Measurements from ENCODE around the gene MAD1L1. TPM values are rescaled to one million over a fixed set of nuclear protein-coding genes. Genes with fewer than 3 reads are reported as not detected.
A peak's percentile ranks its signal among the peaks of the same experiment; 100 is the strongest.

MAD1L1 gene
- total and polyA plus RNA-seq, 7 donors = 11.7 to 17.5 (median 15.6) TPM

DNA sequence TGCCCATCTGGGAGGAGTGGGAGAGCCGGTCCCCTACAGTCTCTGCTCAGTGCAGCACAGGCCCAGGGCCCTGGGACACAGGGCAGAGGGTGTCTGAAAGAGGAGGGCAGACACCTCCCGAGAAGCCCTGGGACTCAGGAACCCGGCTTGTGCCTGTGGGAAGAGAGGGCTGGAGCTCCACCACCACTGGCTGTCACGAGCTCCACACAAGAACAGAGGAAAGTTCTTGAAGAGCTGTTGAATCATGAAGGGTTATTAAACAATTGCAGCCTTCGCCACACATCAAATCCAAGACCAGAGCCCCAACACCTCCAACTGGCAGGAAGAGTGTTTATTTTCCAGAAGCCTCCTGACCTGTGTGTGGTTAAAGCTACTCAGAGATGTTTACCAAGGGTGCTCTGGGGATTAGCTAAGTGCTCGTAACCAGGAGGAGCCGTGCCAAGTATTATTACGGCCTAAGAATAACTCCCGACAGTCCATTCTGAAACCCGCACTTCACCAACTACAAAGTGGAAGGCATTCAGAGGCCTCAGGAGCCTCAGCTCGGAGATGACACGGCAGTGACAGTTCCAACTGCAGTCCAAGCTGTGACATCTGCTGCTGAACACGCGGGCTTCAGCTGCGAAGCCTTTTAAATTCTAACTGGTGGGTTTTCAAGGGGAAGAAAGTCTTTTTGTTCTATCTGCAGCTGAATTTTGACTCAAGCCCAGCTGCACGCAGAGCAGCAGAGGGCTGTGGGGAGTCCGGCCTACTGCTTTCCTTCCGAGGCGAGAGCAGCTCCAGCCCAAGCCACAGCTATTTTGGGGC lies 75.1 kb downstream of the MAD1L1 start:
- 38 to 45% (median 39%) methylated on average over 19 of the region's 19 CpGs for WGBS, 3 donors

DNA sequence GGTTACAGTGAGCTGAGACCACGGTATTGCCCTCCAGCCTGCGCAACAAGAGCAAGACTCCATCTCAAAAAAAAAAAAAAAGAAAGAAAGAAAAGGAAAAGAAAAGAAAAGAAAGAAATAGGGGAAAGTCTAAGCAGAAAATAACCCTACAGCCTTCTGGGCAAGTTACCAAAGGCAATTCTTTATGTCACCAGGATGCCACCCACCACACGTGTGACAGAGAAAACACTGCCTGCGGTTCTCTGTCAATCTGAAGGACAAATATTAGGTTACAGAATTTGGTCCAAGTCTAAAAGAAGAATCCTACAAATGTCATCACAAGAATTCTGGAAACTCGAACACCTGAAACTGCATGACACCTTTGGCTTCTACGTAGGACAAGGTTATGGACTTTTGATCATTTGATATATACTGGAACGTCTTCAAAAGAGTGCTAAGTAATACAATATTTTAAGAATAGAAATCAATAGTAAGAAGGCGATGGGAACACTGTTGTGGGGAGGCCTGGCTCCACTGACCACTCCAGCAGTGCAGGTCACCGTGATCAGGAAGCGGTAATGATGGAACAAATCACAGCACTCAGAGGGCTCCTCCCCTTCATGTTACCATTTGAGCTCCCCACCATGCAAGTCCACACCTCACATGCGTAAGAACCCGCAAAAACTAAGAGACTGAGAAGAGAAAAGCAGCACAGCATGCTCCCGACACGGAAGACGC lies 75.8 kb downstream of the MAD1L1 start:
- intact Hi-C loops (cut with DNase I) = loop anchor here in 1 of 2 donors (5.0 kb wide), 1 partner anchor 40 kb away; no protein-coding TSS in a partner anchor
- 59 to 72% (median 62%) methylated on average over 15 of the region's 15 CpGs for WGBS, 3 donors
- ATAC-seq = peak; percentile 46 to 65 (median 58)

More for the DNA sequence above, 75.1 kb downstream of the MAD1L1 start:
- intact Hi-C loops (cut with DNase I) = loop anchor here in 1 of 2 donors (5.0 kb wide), 1 partner anchor 40 kb away; no protein-coding TSS in a partner anchor
- H3K36me3 ChIP-seq (ENCODE audit: insufficient read depth in 1 of 2, low read depth in 1 of 2) = no peaks in the 10 kb centered on the region
- H3K27ac ChIP-seq = peak overlapping the region; percentile 78
- DNase-seq (peak; percentile 52 to 56), ATAC-seq (peak; percentile 81 to 92 (median 86))
- no peak overlapping the region for H3K4me3 ChIP-seq
- TF ChIP-seq, protein P1, sequence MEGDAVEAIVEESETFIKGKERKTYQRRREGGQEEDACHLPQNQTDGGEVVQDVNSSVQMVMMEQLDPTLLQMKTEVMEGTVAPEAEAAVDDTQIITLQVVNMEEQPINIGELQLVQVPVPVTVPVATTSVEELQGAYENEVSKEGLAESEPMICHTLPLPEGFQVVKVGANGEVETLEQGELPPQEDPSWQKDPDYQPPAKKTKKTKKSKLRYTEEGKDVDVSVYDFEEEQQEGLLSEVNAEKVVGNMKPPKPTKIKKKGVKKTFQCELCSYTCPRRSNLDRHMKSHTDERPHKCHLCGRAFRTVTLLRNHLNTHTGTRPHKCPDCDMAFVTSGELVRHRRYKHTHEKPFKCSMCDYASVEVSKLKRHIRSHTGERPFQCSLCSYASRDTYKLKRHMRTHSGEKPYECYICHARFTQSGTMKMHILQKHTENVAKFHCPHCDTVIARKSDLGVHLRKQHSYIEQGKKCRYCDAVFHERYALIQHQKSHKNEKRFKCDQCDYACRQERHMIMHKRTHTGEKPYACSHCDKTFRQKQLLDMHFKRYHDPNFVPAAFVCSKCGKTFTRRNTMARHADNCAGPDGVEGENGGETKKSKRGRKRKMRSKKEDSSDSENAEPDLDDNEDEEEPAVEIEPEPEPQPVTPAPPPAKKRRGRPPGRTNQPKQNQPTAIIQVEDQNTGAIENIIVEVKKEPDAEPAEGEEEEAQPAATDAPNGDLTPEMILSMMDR (IDR thresholded peaks at IDR 0.05) = no peak
- peaks cover 27% of the 10 kb centered on the region for H3K4me1 ChIP-seq
- no peaks in the 10 kb centered on the region for H3K27me3 ChIP-seq (ENCODE audit: insufficient read depth in 3 of 3, low read length in 2 of 3)
- H3K9me3 ChIP-seq = no peaks in the 10 kb centered on the region

DNA sequence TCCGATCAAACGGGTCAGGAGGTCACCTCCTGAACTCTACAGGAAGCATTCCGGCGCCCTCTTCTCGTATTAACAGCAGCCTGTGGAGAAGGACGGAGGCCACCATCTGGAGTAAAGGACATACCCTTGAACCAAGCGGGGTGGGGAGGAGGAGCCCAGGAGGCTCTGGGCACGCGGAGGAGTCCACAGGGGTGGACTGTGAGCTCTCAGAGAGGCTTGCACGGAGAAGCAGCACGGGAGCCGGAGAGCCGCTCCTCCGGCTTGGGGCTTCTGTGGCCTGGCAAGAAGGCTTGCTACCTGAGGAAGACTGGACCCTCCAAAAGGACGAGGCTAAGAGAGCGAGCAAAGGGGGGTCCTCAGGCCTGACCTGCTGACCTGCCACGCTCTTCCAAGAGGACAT lies 77.9 kb downstream of the MAD1L1 start:
- H3K4me3 ChIP-seq = no peak overlapping the region
- H3K27me3 ChIP-seq (ENCODE audit: insufficient read depth in 3 of 3, low read length in 2 of 3) = no peaks in the 10 kb centered on the region
- no peaks in the 10 kb centered on the region for H3K36me3 ChIP-seq (ENCODE audit: insufficient read depth in 1 of 2, low read depth in 1 of 2)
- intact Hi-C loops (cut with DNase I) = loop anchor here in 1 of 2 donors (5.0 kb wide), 1 partner anchor 38 kb away; no protein-coding TSS in a partner anchor
- TF ChIP-seq, protein P1 (IDR thresholded peaks at IDR 0.05) = no peak
- no peaks in the 10 kb centered on the region for H3K9me3 ChIP-seq
- DNase-seq (peak in 1 of 2 donors; percentile 33), ATAC-seq (no peak)
- H3K27ac ChIP-seq = no peak overlapping the region
- WGBS, 3 donors = 91 to 96% (median 94%) methylated on average over 17 of the region's 17 CpGs
- peaks cover 46% of the 10 kb centered on the region for H3K4me1 ChIP-seq

More for the DNA sequence above, 75.8 kb downstream of the MAD1L1 start:
- DNase-seq = peak in 1 of 2 donors; percentile 10
- H3K27me3 ChIP-seq (ENCODE audit: insufficient read depth in 3 of 3, low read length in 2 of 3) = no peaks in the 10 kb centered on the region
- no peaks in the 10 kb centered on the region for H3K9me3 ChIP-seq
- peak overlapping the region; percentile 78 for H3K27ac ChIP-seq
- H3K4me1 ChIP-seq = peaks cover 27% of the 10 kb centered on the region
- H3K36me3 ChIP-seq (ENCODE audit: insufficient read depth in 1 of 2, low read depth in 1 of 2) = no peaks in the 10 kb centered on the region
- no peak overlapping the region for H3K4me3 ChIP-seq
- TF ChIP-seq, protein P1 (IDR thresholded peaks at IDR 0.05) = no peak

DNA sequence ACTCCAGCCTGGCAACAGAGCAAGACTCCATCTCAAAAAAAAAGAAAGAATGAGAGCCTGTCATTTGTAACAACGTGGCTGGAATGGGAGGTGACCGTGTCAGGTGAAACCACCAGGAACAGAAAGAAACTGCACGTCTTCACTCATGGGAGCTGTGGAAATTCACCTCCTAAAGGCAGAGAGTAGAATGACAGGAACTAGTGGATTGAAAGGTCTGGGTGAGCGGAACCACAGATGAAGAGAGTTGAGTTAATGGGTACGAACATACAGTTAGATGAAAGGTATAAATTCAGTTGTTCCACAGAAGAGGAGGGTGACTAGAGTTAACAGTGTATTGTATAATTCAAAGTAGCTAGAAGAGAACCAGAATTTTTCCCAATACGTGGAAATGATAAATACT lies 78.6 kb downstream of the MAD1L1 start:
- TF ChIP-seq, protein P1 (IDR thresholded peaks at IDR 0.05) = no peak
- intact Hi-C loops (cut with DNase I) = no loop called here
- Histone ChIP-seq H3K27ac (no peak overlapping the region), H3K36me3 (ENCODE audit: insufficient read depth in 1 of 2, low read depth in 1 of 2) (no peaks in the 10 kb centered on the region), H3K9me3 (no peaks in the 10 kb centered on the region), H3K4me3 (no peak overlapping the region), H3K27me3 (ENCODE audit: insufficient read depth in 3 of 3, low read length in 2 of 3) (no peaks in the 10 kb centered on the region), H3K4me1 (peaks cover 53% of the 10 kb centered on the region)
- no peak for DNase-seq
- no peak for ATAC-seq
- 87 to 94% (median 92%) methylated on average over 6 of the region's 6 CpGs for WGBS, 3 donors
